GM18511 (cell line): ENCODE measurements around the gene RNF186.
A peak's percentile ranks its signal among the peaks of the same experiment; 100 is the strongest.
"Not testable (repeated sequence)": the region's sequence is repeated elsewhere in the genome, so short reads cannot be mapped to it uniquely, and the experiment has no call there.

Experiments
- ATAC-seq: cut with Tn5 transposase; IDR thresholded peaks from one replicate; pipeline ENCODE4 v1.9.1; 2021; ENCODE audit warnings: mild to moderate bottlenecking, moderate library complexity; ENCODE audit not compliant: unreplicated experiment

RNF186 gene

GRCh38 chr1:19825298-19825697 lies 10.2 kb upstream of the RNF186 start:
- ATAC-seq, result no peak

- no peak for ATAC-seq
These were observed 9.5 kb upstream of the RNF186 start for GRCh38 chr1:19824541-19824940.

GRCh38 chr1:19824036-19824435 lies 9.0 kb upstream of the RNF186 start:
- no peak for ATAC-seq

GRCh38 chr1:19819701-19820100 lies 4.6 kb upstream of the RNF186 start:
- ATAC-seq, result no peak

DNA sequence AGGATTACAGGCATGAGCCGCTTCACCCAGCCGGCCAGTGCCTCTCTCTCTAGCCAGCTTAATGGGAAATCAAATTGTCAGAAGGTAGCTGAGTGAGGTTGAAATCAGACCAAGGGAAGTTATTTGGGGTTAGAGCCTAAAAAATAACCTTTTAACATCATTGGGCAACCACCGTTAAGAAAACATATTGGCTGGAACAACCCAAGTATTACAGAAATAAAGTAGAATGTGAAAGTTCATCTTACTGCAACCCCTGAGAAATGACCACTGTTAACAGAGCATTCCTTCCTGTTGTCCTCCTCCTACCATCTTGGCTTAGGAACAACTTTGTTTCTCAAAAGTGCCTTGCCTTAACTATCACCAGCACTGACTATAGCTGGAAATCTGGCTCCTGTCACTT lies 3.2 kb upstream of the RNF186 start:
- ATAC-seq, result no peak

DNA sequence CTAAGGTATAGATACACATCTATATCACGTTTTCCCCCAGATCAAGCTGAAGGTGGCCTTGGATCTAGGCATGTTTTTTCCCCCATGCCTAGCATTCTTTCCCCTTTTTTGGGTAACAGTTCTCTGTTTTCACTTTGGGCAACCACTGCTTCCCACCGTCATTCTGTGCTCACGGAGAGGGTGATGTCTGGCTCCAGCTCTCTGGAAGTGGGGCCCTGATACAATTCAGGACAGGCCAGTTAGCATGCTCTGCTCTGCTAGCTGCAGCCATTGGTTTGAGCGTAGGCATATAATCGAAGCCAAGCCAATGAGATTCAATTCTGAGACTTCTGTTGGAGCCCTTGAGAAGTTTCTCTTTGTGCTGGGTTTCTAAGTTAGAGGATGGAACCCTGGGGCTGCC lies 2.1 kb upstream of the RNF186 start:
- ATAC-seq, result no peak

DNA sequence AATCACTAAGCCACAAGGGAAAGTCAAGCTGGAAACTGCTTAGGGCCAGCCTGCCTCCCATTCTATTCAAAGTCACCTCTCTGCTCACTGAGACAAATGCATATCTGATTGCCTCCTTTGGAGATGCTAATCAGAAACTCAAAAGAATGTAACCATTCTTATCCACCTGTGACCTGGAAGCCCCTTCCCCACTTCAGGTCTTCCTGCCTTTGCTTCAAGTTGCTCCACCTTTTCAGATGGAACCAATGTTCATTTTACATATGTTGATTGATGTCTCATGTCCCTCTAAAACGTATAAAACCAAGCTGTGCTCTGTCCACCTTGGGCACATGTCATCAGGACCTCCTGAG lies 1.6 kb upstream of the RNF186 start:
- ATAC-seq, result not testable (repeated sequence)

DNA sequence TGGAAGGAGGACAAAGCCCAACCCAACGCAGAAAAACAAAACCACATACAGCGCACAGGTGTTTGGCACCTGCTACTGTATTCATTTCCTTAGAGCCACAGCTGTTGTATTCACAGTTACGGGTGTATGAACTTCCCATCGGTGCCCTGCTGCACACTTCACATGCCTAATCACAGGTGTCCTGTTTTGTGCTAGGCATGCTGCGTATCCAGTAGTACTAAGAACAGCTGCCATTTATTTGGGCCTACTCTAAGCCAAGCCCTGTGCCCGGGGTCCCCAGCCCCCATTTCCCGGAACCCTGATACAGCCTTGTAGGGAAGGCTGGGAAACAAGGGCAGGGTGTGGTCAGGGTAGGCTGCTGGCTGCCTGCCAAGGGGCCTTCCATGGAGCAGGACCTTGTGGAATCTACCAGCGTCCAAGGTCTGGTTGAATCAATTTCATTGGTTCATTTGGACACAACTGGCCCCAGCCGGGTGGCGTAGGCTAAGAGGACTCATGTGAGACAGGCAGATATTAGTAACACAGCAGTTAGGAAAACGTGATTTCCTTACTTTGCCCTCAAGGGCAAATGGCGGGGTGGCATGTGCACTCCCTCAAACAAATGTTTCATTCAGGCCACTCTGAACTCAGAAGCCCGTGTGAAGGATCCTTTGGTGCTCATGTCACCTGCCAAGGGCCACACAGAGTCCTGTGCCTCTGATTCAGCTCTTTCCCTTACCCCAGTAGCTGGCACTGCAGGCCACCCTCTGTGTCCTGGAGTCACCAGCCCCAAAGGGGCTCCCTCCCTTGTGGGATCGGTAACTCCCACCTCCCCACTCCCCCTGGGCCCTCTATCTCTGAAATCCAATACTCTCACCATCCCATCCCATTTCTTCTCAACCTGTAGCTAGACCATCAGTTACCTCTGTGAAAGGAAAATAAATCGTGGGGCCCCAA lies 986 bp upstream of the RNF186 start:
- no peak for ATAC-seq

DNA sequence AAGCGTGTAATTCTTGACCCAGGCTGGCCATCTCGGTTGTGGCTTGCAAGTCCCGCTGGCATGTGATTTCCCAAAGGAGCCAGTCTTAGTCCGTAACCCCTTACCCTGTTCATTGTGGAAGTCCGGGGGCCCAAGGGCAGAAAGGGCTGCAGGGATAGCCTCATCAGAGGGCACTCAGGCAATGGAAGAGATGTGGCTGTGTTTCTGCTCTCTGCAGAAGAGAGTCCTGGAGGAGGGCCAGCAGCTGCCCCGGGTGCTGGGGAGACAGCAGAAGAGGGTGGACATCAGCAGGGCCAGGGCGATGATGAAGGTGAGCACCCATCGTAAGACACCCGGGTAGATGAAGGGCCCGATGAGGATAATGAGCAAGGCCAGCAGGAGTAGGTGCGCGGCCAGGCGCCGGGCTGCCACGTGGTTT lies 830 bp downstream of the RNF186 start:
- no peak for ATAC-seq

DNA sequence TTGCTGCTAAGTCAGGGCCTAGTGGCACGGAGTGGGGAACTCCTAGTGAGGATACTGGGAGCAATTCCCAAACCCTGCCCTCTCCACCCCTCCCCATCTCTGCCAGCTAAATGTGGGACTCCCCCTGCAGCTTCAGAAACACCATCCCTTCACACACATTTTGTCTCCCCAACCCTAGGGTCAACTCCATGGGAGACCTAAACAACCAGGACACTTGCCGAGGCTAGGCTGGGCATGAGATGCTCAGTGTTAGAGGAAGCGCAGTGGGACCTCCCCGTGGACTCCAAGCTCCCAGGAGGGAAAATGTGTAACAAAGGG lies 1.5 kb downstream of the RNF186 start:
- no peak for ATAC-seq

DNA sequence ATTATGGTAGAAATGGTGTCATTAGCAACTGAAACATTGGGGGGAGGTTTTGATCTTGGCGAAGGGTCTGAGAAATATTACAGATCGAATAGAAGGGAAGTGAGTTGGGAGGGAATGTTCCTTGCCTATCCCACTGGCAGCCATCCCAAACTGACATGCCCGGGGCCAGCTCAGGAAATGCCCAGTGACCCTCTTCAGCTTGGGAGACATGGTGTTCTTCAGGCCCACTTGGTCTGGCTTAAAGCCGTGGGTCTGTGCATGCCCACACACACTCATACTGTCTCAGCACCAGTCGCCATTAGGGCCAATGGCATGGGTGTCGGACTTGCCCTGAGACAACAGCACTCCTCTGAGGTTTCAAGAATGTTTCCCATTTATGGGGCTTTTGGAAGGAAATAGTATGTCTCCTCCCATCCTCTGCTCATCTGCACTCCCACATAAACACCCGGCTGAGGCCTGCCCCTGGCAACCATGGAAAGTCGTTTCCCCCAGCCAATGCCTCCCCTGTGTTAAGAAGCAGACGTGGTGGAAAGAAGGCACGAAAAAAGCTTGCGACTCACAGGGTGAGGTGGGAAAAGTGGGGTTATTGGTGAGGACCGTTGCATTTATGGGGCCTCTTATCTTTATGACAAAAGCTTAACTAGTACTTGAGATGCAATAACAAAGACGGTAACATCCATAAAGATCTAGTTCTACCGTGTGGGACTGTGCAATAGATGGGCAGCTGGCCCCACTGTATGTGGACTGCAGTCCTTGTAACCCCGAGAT lies 2.0 kb downstream of the RNF186 start:
- no peak for ATAC-seq

GRCh38 chr1:19811206-19811851 lies 3.8 kb downstream of the RNF186 start:
- ATAC-seq, result no peak

DNA sequence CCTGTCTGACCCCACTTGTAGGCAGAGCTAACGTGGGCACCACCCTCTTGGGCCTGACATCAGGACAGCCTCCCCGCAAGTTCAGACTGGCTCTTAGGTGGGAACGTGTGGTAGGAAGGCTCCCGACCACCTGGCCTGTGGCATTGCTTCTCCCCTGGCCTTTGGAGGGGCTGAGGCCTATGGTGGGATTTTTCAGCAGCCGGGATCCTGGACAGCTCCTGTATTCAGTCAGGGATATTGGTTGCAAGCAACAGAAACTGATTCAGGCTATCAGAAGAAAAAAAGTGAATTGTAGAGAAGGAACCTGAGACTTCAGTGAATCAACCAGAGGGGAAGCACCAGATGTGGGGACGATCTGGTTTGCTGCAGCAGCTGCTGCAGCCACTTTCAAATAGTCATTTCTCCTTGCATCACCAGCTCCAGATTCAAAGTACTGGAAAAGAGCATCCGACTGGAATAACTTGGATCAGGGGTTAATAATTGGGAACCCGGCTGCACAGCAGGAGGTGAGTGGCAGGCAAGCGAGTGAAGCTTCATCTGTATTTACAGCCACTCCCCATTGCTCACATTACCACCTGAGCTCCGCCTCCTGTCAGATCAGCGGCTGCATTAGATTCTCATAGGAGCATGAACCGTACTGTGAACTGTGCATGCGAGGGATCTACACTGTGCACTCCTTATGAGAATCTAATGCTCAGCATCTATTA lies 5.9 kb downstream of the RNF186 start:
- ATAC-seq, result no peak

- ATAC-seq, result no peak
These were observed 6.7 kb downstream of the RNF186 start for GRCh38 chr1:19808351-19808750.

GRCh38 chr1:19804831-19805251 lies 10.2 kb downstream of the RNF186 start:
- ATAC-seq, result no peak

- ATAC-seq, result no peak
These were observed 12.8 kb downstream of the RNF186 start for GRCh38 chr1:19802269-19802668.

GRCh38 chr1:19800076-19800804 lies 14.8 kb downstream of the RNF186 start:
- peak; percentile 46 for ATAC-seq

- ATAC-seq, result peak; percentile 83
These were observed 15.6 kb downstream of the RNF186 start, which contains the start of gene TMCO4 for GRCh38 chr1:19799230-19800075. Gene TMCO4 (minus strand): TSS chr1:19799916. CDS start chr1:19780758, 19,158 bp downstream.

- no peak for ATAC-seq
These were observed 16.4 kb downstream of the RNF186 start for GRCh38 chr1:19798486-19799229.
